ENCODE data around the gene PLOD1.
"Not testable (repeated sequence)": the region's sequence is repeated elsewhere in the genome, so short reads cannot be mapped to it uniquely, and the experiment has no call there.

Gene PLOD1

GRCh38 chr1:11912482-11913216 is 21.9 kb upstream of the PLOD1 start:
- not testable (repeated sequence) for DNase-seq

DNA sequence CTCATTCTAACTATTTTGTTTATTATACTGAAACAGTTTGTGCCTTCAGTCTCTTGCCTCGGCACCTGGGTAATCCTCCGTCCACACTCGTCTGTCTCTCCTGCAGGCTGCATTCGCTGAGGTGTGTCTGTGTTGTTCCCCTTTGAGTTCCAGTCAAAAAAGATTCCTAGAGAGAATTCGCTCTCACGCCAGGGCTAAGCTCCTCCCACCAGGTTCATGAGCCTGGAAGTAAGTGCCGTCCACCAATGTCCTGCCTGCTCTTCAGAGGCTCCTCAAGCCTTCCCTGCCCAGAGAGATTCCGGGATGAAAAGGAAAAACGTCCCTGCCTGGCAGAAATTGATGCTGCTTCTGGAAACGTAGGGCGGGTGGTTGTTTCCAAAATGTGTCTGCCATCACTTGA is 21.2 kb upstream of the PLOD1 start:
- no peak for DNase-seq

DNA sequence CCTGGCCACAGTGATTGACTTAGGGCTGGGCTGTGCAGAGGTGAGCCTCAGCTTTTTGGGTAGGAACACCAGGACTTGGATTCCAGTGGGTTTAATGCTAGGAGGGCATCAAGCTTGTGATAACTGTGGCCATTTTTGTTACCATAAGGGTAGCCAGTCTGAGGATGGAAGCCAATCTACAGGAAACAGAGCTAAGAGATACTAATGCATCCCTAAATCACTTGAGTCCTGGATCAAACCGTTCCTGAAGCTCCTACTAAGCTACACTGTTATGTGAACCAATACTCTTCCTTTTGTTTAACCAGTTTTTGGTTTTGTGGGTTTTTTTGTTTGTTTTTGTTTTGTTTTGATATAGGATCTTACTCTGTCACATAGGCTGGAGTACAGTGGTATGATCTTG is 20.5 kb upstream of the PLOD1 start:
- no peak for DNase-seq

GRCh38 chr1:11918799-11919519 is 15.6 kb upstream of the PLOD1 start:
- no peak for DNase-seq

DNA sequence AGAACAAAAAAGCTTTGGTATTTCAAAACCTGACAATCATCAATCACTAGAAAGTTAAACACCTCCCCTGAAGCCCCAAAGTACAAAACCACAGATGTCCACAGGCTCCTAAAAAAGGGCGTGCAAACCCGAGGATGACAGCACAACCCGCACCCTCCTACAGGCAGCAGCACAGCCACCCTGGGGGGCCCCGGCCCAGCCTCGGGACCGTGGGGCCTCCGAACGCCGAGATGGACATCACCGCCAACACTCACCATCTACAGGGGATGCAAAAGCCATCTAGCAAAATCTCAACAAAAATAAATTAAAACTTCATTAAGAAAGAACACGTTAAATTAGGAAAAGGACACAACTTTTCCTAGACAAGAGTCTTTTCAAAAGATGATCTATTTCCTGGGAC is 14.9 kb upstream of the PLOD1 start:
- no peak for DNase-seq

- no peak for DNase-seq
These were observed 14.1 kb upstream of the PLOD1 start for GRCh38 chr1:11920239-11920903.

DNA sequence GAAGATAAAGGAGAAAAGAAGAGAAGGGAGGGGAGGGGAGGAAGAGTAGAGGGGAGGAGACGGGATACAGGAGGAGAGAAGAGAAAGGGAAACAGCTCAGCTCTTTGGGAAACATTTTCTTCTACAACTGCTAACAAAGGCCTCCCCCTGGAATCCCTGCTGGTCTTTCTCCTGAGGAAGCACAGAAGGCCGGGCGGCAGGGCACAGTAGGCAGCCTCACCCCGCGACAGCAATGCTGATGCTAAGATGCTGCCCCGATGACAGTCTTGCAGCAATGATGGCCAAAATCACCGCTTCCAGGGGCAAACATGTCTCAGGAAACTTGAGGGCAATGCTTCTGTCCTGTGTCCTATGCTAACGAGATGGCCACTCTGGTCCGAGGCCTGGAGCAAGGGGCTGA is 13.5 kb upstream of the PLOD1 start:
- no peak for DNase-seq

GRCh38 chr1:11923069-11923826 is 11.3 kb upstream of the PLOD1 start:
- no peak for DNase-seq

GRCh38 chr1:11923827-11924113 is 10.7 kb upstream of the PLOD1 start:
- DNase-seq = no peak

DNA sequence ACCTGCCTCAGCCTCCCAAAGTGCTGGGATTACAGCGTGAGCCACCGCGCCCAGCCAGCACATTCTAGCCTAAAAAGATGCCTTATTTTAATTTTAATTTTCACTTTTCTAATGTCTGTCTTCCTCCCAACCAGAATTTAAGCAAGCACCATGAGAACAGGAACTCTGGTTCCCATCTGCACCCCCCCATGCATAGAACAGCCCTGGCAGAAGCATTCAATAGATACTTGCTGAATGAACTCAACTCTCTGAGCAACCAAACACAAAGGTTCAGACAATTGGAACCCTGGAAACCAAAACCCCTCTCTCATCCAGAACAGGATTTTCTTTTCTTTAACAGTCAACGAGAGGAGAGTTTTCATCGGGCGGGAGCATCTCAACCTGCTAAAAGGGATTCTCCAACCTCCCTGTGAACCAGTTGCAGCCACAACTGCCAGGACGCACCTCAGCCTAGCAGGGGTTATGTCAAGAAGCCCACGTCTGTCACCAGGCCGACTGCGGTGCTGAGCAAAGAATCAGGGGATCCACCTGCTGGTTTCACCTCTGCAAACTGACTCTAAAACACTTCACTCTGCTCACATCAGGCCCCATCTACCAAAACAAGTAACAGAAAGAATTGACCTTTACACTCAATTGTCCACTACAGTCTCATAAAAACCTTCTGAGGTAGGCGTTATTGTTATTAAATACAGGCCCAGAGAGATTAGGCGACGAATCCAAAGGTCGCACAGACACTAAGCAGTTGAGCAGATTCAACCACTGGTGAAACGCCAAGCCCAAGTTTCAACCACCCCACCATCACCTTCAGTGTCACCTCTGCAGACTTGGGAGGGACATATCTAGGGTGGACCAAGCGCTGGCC is 10.0 kb upstream of the PLOD1 start:
- peak in 1 of 5 experiments; percentile 45 for DNase-seq

DNA sequence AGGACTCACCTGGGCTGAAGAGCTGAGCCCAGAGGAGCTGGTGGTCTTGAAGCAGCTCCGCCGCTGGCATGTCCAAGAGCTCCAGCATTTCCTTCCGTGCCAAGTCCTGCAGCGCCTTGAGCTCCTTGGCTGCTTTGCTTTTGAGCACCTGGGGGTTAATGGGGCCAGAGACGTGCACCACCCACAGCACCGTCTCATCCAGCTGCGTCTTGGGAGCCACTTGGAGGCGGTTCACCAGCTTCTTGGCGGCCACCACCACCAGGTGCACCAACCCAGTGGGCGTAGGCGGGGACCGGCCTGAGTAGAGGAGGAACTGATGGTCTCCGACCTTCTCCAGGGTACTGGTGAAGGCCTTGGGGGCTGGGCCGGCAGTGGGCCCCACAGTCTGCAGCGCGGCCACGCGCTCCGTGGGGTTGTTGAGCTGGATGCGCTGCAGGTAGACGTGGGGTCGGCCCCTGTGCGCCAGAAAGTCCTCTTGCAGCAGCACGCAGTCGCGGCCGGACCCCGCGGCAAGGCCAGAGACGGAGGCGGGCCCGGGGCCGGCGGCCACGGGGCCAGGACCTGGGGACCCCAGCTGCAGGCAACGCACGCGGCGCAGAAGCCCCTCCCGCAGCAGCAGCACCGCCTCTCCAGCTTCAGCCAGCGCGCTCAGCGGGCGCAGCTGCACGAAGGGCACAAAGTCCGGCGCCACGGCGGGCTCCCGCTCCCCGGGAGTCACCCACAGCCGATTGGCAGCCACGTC is 9.2 kb upstream of the PLOD1 start:
- not testable (repeated sequence) for DNase-seq

DNA sequence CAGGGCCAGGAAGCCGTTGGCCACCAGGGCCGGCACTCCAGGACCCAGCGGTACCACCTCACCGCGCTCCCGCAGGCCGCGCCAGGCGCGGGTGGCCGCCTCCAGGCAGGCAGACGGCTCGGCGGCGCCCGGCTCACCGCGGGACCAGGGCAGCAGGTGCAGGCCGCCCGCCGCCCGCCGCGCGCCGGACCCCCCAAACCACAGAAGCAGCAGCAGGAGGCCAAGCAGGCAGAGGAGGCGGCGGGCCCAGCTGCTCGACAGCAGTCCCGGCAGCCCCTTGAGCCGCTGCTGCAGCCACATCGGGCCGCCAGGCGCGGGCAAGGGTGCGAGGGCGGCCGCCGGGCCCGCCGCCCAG is 8.6 kb upstream of the PLOD1 start:
- DNase-seq = no peak

DNA sequence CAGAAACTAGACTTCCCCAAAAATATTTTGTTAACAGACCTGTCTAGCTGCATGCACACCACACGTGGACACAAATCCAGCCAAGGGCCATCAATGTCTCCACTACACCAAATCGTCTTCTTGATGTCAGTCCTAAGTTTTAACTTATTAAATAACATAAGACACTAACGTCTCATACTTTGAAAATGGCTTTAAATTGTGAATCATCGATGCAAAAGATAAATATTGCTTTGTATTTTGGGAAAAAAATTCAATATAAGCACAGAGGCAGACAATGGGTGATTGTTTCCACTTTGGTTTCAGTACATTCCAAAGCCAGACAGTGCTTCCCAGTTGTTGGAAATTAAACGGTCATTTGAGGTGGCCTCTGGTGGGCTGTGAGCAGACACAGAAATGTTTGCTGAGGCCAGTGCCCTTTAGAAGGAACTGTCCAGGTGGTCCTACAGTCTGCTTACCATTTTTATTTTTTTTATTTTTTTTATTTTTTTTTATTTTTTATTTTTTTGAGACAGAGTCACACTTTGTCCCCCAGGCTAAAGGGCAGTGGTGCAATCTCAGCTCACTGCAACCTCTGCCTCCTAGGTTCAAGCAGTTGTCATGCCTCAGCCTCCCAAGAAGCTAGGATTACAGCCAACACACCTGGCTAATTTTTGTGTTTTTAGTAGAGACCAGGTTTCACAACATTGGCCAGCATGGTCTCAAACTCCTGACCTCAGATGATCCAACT is 6.5 kb upstream of the PLOD1 start:
- DNase-seq = no peak

DNA sequence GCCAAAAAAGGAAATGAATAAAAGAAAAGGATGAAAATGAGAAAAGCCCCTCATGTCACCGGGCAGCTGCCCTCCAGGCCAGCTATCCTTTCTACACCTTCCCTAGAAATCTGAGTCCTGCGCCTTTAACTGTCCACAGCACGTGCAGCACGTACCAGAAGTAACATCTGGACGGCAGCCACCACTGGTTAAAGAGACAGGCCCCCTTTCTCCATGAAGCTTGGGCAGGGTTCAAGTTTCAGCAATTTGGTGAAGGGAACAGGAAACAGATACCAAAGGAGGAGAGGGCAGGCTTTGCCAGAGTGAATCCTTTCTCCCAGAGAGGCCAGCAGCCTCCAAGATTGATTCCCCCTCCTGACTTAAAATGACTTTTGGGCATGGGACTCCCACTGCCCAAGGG is 4.7 kb upstream of the PLOD1 start:
- peak in 1 of 5 experiments; percentile 31 for DNase-seq

GRCh38 chr1:11930571-11931445 is 3.7 kb upstream of the PLOD1 start:
- no peak for DNase-seq

DNA sequence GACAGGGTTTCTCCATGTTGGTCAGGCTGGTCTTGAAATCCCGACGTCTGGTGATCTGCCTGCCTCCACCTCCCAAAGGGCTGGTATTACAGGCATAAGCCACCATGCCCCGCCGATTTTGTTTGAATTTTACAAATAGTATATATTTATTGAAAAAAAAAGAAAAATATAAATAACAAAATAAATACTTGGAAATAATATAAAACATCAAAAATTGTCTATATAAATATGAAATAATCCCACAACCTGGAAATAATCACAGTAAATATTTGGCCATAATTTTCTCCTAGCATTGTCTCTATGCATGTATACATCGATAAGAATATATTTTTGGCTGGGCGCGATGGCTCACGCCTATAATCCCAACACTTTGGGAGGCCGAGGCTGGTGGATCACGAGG is 2.7 kb upstream of the PLOD1 start:
- DNase-seq = no peak

DNA sequence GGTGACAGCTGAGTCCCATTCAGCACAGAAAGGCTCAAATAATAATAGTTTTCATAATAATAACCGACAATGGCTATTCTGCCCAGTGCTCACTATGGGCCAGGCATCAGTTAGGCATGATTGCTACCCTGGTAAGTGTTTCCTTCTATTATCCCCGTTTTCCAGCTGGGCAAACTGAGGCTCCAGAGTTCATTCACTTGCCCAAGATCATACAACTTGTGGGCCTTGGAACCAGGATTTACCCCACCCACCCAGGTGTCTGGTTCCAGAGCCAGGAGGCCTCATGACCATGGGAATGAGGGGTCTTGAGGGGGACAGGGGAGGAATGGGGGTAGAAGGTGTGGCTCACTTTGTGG is 518 bp downstream of the PLOD1 start:
- no peak for DNase-seq

- not testable (repeated sequence) for DNase-seq
These were observed 1.2 kb downstream of the PLOD1 start for GRCh38 chr1:11935733-11936132.

- DNase-seq = no peak
These were observed 4.4 kb downstream of the PLOD1 start for GRCh38 chr1:11938722-11939526.

Measured in T-helper 2 cell (primary cell).